ENCODE results near the gene ARNT2.
"Not testable (repeated sequence)": the region's sequence is repeated elsewhere in the genome, so short reads cannot be mapped to it uniquely, and the experiment has no call there.

ARNT2 gene

GRCh38 chr15:80508783-80509182 lies 104.6 kb downstream of the ARNT2 start:
- no peak for DNase-seq (ENCODE audit: low spot score)
- in situ Hi-C loops (cut with MboI; ENCODE audit: low sequenced_read_pairs, unreplicated experiment): no loop called here
- TF ChIP-seq, protein P1, sequence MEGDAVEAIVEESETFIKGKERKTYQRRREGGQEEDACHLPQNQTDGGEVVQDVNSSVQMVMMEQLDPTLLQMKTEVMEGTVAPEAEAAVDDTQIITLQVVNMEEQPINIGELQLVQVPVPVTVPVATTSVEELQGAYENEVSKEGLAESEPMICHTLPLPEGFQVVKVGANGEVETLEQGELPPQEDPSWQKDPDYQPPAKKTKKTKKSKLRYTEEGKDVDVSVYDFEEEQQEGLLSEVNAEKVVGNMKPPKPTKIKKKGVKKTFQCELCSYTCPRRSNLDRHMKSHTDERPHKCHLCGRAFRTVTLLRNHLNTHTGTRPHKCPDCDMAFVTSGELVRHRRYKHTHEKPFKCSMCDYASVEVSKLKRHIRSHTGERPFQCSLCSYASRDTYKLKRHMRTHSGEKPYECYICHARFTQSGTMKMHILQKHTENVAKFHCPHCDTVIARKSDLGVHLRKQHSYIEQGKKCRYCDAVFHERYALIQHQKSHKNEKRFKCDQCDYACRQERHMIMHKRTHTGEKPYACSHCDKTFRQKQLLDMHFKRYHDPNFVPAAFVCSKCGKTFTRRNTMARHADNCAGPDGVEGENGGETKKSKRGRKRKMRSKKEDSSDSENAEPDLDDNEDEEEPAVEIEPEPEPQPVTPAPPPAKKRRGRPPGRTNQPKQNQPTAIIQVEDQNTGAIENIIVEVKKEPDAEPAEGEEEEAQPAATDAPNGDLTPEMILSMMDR (IDR thresholded peaks at IDR 0.05; ENCODE audit: borderline replicate concordance, control extremely low read depth, extremely low read depth, insufficient read depth, missing control alignments): no peak

DNA sequence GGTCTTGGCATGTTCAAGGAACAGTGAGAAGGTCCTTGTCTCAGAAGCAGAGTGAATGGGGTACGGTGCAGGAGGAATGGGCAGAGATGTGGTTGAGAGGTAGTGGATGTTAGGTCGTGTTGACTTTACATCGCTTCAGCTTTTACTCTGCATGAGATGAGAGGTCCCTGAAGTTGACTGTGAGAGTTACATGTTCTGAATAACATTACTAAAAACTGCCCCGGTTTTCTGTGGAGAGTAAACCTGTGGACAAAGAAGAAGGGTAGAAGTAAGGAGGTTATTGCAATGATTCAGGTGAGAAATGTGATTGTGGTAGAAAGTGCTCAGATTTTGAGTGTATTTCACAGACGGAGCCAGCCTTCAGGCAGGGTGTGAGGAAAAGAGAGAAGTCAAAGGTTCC lies 105.6 kb downstream of the ARNT2 start:
- TF ChIP-seq, protein P1 (IDR thresholded peaks at IDR 0.05; ENCODE audit: borderline replicate concordance, control extremely low read depth, extremely low read depth, insufficient read depth, missing control alignments): no peak
- in situ Hi-C loops (cut with MboI; ENCODE audit: low sequenced_read_pairs, unreplicated experiment): no loop called here
- DNase-seq (ENCODE audit: low spot score): no peak

- in situ Hi-C loops (cut with MboI; ENCODE audit: low sequenced_read_pairs, unreplicated experiment): not testable (repeated sequence)
These were observed 106.8 kb downstream of the ARNT2 start for GRCh38 chr15:80510985-80511384.

GRCh38 chr15:80512726-80513660 lies 108.8 kb downstream of the ARNT2 start:
- in situ Hi-C loops (cut with MboI; ENCODE audit: low sequenced_read_pairs, unreplicated experiment): no loop called here
- no peak for DNase-seq (ENCODE audit: low spot score)
- TF ChIP-seq, protein P1 (IDR thresholded peaks at IDR 0.05; ENCODE audit: borderline replicate concordance, control extremely low read depth, extremely low read depth, insufficient read depth, missing control alignments): no peak

More at GRCh38 chr15:80510985-80511384, 106.8 kb downstream of the ARNT2 start:
- DNase-seq (ENCODE audit: low spot score): not testable (repeated sequence)

DNA sequence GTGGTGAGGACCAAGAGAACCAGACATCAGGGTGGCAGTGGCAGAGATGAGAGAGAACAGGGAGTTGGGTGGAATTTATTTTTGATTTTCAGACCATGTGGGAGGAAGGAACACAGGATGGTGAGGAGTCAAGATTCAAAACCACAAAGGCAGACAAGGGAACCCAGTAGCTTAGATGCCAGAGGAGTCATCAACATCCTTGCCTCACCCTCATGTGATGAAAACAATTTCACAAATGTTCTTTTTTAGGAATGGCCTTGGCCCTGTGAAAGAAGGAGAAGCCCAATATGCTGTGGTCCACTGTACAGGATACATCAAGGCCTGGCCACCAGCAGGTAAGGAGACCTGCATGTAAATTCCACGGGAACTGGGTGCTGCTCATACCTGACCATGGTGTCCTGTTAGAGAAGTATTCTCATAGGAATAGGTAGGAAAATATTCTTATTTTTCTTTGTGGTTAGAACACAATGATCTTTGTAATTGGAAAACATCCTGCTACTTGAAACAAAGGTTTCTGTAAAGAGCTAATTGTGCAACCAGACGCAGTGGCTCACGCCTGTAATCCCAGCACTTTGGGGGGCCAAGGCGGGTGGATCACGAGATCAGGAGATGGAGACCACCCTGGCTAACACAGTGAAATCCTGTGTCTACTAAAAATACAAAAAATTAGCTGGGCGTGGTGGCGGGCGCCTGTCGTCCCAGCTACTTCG lies 110.0 kb downstream of the ARNT2 start:
- DNase-seq (ENCODE audit: low spot score): no peak
- TF ChIP-seq, protein P1 (IDR thresholded peaks at IDR 0.05; ENCODE audit: borderline replicate concordance, control extremely low read depth, extremely low read depth, insufficient read depth, missing control alignments): no peak
- in situ Hi-C loops (cut with MboI; ENCODE audit: low sequenced_read_pairs, unreplicated experiment): no loop called here

DNA sequence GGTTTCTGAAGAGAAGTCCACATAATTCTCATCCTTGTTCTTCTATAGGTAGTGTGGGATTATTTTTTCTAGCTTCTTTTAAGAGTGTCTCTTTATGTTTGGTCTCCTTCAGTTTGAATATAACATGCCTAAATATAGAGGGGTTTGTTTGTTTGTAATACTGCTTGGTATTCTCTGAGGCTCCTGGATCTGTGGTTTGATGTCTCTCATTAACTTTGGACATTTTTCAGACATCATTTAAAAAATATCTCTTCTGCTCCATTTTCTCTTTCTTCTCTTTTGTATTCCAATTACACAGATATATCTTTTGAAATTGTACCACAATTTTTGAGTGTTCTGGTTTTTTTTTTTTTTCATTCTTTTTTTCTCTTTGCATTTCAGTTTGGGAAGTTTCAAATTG lies 113.1 kb downstream of the ARNT2 start:
- in situ Hi-C loops (cut with MboI; ENCODE audit: low sequenced_read_pairs, unreplicated experiment): no loop called here
- TF ChIP-seq, protein P1 (IDR thresholded peaks at IDR 0.05; ENCODE audit: borderline replicate concordance, control extremely low read depth, extremely low read depth, insufficient read depth, missing control alignments): no peak
- DNase-seq (ENCODE audit: low spot score): no peak

DNA sequence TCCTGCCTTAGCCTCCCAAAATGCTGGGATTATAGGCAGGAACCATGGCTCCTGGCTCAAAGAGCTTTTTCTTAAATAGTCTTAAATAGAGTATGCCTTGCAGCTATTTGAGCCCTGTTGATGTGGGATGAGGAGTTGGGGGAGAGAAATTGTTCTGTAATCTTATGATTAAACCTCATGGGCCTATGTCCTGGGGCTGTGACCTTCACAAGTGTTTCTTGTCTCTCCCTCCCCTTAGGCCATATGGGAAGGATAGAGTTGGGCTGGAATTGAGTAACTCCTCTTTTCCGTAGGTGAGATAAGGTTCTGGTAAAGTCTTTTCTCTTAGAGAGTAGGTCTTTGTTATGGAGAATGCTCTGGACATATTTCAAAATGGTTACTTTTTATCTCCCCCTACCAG lies 114.3 kb downstream of the ARNT2 start:
- in situ Hi-C loops (cut with MboI; ENCODE audit: low sequenced_read_pairs, unreplicated experiment): no loop called here
- TF ChIP-seq, protein P1 (IDR thresholded peaks at IDR 0.05; ENCODE audit: borderline replicate concordance, control extremely low read depth, extremely low read depth, insufficient read depth, missing control alignments): no peak
- DNase-seq (ENCODE audit: low spot score): no peak

Data from GM13976 (cell line).